GM19240 (cell line): ENCODE results near the gene DLGAP4.

Experiments used
- DNase-seq: peaks from one replicate; pipeline ENCODE4 v3.0.0; 2011; ENCODE audit warnings: low spot score; ENCODE audit not compliant: insufficient read length

Gene DLGAP4

DNA sequence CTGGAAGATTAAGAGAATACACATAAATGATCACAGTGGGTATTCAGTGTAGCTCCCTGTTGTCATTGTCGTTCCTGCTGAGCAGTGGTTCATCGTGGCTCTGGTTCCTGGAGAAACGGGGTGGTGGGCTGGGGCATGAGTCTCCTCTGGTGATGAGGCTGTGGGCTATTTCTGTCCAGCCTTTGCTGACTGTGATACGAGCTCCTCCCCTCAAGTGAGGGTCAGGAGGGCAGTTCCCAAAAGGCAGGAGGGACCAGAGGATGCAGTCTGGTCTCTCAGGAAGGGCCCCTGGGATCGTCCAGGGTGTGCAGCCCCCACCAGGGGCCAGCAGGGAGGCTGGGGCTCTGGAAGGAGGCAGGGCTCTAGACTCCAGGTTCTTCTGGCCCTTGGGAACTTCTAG lies 31.1 kb upstream of the DLGAP4 start:
- DNase-seq: no peak

DNA sequence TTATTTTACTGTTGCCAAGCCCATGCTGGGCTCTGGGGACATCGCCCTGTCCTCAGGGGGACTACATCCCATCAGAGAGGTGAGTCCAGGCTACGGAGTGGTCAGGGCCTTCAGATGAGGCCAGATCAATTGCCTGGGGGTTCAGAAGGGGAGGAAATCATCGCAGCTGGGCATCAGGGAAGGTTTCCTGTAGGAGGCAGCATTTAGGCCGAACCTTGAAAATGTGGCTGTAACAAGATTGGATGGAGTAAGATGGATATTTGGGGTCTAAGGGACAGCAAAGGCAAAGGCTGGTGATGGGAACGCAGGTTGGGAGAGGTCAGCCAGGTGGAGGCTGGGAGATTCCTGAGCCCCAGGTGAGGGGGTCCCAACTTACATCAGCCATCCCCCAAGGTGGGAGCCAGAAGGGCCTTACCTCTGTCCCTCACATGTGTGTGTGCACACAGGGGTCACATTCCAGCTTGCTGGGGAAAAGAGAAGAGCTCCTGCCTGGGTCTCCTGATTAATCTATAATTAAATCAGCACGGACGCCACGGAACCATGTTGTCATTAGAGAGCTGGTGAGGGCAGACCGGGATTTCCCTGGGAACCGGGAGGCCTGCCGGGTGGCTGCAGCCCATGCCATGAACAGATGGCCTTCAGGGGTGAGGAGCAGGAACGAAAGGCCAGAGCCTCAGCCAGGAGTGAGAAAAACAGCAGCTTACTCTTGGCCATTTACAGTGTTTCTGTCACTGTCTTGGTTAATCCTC lies 30.5 kb upstream of the DLGAP4 start:
- DNase-seq: no peak

DNA sequence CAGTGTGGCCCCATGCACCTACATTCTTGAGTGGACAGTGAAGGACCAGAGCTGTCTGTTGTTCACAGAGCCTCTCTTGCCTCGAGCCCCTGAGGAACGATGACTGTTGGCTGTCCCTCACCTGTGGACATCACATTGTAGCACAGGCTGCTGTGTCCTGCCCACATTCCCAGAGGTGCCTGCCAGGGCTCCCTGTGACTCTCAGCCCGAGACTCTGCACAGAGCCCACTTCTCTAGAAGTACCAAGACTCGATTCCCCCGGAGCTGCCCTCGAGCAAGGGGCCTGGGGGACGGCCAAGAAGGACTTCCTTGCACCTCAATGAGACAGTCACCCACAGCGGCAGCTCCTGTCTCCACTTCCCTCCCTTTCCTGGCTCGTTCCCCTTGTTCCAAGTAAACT lies 28.6 kb upstream of the DLGAP4 start:
- DNase-seq: no peak

DNA sequence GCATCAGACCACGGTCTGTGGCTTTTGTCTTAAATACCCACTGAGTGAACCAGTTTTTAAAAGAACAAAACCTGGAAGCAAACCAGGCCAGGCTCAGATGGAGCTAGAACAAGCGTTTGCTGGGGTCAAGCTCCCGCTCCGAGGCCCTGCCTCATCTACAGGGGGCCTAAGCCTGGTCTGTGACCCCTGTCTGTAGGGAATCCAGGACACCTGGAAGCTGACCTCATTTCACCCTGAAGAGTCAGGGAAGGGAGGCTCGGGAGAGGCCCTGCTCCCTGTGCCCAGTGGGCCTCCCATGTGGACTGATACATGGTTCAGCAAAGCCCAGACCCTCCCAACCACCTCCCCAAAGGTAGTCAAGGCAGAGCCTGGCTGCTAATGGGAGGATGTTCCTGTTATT lies 26.8 kb upstream of the DLGAP4 start:
- no peak for DNase-seq

DNA sequence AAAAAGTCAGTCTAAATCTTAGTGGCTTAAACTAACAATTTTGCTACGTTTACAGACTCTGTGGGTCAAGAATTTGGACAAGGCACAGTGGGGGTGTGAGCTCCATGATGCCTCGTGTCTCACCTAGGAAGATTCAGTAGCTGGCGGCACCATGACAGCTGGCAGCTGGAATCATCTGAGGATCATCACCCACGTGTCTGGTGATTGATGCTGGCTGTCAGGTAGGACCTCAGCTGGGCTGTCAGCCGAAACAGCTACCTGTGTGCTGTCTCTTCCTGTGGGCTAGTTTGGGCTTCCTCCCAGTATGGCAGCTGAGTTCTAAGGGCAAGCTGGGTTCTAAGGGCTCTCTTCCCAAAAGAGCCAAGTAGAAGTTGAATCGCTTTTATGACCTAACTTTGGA lies 26.4 kb upstream of the DLGAP4 start:
- no peak for DNase-seq

DNA sequence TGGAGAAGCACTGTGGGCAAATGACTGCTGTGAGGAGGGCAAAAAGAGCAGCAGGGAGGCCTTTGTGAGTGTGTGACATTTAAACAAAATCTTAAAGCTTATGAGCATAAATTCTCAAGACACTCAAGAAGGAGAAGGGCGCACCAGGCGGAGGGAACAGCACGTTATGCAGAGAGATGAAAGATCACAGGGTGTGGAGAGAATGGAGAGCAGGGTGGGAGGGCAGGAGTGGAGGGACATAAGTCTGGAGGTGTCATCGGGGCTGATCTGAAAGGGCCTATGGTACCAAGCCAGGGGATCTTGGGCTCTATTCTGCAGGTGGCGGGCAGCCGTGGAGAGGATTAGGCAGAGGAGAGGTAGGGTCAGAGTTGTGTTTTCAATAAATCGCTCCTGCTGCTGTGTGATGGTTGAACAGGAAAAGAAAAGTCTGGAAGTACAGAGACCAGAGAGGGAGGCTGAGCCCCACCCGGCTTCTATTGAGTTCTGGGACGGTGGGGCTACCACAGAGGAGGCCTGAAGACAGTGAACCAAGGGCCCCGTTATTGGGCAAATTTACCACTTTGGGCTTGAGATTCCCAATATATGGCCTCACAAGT lies 24.3 kb upstream of the DLGAP4 start:
- DNase-seq: no peak

DNA sequence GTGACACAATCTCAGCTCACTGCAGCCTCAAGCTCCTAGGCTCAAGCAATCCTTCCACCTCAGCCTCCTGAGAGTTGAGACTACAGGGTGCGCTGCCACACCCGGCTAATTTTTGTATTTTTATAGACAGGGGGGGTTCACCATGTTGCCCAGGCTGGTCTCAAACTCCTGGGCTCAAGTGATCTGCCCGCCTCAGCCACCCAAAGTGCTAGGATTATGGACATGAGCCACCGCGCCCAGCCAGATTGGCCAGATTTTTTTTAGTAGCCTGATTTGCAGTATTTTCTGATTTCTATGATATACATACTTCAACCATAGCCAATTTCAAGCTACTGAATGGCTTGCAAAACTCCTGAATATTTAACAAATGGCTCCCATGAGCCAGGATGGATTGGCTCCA lies 21.4 kb upstream of the DLGAP4 start:
- no peak for DNase-seq

DNA sequence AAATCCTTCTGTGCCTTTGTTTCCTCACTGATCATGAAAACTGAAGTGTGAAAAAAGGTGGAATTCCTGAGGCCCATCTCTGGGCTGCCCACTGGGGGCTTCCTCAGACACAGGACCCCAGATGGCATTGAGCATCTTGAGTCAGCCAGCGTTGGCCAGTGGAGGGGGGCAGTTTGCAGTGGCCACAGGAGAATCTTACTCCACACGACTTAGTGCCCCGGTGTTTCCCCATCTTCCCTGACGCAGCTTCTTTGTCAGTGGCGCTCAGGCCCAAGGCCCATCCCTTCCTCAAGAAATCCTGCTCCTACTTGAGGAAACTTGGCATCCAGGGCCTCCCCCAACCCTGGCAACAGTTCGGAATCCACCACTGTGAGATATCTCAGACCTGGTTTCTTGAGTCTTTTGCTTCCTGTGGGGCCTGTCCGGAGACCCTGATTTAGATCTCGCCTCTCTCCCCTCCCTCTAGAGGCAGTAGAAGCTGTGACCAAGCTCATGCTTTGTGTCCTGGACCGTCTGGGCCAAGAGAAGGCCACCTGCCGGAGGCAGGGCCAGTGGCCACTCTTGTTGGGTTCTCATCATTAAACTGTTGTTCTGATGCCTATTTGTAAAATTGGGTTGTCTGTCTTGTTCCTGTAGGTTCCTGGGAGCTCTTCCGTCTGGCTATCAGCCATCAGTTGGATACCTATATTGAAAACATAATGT lies 20.2 kb upstream of the DLGAP4 start:
- no peak for DNase-seq

DNA sequence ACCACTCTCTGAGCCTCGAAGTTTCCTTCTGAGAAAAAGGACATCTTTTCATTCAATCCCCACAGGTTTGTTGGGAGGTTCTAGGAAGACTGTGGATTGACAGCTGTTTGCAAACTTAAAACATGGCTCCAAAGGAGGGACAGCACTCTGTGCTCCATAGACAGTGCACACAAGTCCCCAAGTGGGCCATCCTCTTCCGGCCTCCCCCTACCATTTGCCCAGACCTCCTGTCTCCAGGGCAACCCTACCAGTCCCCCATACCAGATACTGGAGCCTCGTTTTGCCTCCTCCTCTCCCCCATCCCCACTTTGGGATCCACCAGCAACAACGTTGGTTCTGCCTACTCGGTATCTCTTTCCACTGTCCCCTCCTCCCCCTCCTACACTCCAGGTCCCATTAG lies 8.5 kb upstream of the DLGAP4 start:
- no peak for DNase-seq

DNA sequence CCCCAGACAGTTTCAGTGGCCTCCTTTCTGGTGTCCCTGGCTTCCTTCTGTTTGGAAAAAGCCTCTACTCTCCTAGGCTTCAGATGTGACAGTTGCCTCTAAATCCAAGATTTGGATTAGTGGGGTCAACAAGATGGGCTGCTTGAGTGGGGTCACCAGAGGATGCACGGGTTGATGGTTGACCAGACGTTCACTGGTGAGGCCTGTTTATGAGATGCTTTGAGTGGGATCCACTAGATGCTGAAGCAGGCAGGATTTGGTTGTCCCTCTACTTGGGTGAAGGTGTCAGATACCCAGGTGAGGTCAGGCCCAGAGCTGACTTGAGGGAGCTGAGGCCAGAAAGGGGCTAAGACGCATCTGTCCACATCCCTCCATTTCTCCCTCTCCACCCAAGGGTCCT lies 8.1 kb upstream of the DLGAP4 start:
- no peak for DNase-seq

DNA sequence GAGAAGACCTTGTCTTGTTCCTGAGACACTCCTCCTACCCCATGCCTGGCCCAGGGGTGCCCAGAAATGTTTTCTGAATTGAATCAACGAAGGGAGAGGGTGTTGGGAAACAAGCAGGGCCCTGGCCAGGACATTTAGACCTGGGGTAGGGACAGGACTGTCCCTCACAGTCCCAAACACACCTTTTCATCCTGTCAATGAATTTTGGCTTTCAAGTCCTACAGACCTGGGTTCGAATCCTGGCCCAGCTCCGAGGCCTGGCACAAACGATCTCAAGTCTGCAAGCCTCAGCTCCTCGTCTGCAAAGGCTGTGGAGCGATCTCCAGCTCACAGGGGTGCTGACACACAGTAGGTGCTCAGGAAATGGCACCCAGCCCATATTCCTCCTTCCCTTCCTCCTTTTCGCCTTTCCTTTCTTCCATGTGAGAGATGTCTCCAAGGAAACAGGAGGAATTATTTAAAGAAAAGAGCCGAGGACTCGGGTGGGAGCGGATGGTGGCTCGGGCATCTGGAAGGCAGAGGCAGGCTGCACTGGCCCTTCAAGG lies 7.3 kb upstream of the DLGAP4 start:
- DNase-seq: no peak

DNA sequence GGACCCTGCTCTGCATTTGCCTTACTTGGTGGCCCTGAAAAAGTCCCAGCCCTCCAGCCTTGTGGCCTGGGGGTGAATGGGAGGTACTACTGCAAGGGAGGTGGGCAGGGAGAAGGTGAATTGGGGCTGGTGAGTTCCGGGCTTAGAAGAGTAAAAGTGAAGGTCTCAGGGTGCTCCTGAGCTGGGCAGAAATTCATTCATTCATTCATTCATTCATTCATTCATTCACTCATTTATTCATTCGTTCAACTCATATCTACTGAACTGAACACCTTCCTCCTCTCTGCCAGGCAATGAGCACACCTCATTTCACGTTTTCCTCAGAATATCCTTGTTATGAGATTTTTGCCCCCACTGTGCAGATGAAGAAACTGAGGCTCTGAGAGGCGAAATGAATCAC lies 6.7 kb upstream of the DLGAP4 start:
- no peak for DNase-seq

DNA sequence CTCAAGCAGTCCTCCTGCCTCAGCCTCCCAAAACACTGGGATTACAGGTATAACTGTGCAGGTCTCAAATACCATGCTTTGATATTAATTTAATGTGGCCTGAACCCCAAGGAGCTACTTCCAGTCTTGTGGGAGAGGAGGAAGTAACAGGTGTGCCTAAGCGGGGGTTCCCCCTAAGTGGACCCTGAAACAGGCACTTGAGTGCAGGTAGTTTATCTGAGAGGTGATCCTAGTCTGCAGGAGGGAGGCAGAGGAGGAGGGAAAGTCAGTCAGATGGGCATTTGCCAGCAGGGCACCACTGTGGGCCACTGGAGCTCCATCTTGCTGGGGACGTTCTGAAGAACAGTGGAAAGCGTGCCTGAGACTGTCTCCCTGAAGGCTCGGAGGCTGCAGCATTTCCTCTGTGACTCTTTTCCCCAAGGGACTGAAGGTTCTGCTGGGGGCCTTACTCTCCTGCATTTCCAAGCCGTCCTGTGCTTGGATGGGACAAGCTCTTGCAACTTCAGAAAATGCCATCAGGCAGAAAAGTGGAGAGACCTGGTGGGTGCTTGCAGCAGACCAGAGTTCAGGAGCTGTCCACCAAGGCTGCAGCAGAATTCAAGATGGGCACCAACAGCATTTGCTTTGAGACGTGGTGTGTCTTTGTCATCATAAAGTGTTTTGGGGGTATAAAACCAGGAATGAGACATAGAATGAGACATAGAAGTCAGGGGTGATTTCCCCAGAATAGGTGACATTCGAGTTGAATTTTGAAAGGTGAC lies 4.6 kb upstream of the DLGAP4 start:
- DNase-seq: no peak

DNA sequence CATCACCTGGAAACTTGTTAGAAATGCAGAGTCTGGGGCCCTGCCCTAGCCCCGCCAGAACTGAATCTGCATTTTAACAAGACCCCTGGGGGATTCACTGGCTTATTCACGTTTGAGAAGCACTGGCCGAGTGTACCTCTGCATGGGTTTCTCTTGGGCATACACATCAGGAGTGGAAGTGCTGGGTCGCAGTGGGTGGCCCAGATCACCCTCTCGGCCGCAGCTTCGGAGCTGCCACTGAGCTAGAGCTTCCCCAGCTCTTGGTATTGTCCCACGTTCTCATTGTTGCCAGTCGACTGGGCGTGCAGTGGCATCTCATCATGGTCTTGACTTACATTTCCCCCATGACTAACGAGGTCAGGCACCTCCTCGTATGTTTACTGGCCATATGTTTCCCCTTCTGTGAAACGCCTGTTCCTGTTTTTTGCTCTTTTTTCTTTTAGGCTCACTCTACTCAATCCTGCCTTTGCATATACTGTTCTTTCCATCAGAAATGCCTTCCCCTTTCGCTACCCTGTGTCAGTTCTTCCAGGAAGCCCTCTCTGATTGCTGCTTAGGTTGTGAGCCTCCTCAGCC lies 3.0 kb upstream of the DLGAP4 start:
- no peak for DNase-seq

DNA sequence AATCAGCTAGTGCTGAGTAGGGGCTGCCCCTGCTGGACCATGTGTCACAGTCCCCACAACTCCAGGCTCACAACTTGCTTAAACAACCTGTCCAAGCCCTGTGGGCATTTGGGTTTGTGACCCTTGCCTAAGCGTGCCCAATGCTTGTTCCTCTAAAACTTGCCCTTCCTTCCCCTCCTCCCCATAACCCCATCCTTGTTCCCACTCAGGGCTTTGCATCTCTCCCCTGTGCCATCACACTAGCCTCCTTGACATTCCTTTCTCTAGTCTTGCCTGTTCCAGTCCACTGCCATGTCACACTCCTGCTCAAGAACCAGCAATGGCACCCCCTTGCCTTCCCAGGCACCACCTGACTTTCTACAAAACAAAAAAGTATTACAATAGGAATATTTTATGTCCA lies 2.3 kb upstream of the DLGAP4 start:
- no peak for DNase-seq

DNA sequence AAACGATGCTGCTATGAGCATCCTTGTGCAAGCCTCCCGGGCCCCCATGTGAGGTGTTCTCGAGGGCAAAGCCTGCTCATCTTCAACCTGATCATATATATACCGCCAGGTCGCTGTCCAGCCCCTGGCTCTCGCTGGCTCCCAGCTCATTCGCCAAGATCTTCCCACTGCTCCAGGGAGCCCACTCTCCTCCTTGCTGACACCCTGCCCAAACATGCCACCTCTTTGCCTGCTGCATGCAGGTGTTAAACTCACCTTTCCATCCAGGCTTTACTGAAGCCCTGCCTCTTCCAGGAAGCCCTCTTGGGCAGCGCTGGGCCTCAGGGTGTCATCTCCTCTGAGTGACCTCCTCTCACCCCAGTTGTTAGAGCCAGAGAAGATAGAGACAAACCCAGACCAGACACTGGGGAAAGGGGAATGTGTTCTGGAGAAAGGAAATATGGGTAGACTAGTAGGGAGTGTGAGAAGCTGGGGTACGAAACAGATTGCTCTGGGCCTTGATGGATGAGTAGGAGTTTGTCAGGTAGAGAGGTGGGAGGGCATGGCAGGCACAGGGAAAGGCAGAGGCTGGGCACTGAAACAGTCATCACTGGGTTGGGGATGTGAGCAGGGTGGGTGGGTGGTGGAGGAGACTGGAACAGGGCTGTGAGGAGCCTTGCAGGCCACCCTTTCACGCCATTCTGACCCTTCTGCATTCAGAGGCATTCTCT lies 1.2 kb upstream of the DLGAP4 start:
- no peak for DNase-seq

DNA sequence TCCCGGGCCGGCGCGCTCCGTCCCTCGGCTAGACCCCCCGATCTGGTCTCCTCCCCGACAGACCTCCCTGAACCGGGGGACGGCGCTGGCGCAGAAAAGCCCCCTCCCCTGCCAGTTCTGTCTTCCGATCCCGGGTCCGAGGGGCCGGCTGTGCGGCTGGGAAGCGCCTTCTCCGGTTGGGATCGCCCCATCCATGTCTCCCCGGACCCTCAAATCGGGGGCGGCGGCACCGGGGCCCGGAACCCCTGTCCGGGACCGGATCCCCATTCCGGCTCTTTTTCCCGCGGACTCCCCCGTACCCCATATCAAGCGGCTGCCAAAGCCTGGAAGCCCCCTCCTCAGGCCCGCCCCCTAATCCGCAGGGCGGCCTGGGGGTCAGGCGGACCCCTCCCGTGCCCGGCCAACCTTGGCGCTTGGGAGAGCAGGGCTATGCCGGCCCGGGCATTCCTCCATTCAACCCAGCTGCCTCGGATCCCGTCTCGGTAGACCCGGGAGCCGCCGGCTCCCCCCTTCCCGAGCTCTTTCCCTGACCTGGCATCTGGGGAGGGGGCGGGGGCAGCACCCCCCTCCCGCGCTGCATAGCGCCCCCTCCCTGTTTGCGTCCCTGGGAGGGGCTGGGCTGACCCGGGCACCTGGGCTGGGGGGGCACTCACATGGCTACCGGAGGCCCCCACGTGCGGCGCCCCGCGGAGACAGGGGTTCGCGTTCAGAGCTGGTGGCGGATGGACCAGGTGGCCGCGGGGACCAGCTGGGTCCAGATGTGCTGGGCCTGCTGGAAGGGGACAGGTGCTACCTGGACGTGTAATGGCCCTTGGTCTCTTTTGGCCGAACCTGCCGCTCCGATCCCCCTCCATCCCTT lies 643 bp downstream of the DLGAP4 start:
- DNase-seq: no peak

DNA sequence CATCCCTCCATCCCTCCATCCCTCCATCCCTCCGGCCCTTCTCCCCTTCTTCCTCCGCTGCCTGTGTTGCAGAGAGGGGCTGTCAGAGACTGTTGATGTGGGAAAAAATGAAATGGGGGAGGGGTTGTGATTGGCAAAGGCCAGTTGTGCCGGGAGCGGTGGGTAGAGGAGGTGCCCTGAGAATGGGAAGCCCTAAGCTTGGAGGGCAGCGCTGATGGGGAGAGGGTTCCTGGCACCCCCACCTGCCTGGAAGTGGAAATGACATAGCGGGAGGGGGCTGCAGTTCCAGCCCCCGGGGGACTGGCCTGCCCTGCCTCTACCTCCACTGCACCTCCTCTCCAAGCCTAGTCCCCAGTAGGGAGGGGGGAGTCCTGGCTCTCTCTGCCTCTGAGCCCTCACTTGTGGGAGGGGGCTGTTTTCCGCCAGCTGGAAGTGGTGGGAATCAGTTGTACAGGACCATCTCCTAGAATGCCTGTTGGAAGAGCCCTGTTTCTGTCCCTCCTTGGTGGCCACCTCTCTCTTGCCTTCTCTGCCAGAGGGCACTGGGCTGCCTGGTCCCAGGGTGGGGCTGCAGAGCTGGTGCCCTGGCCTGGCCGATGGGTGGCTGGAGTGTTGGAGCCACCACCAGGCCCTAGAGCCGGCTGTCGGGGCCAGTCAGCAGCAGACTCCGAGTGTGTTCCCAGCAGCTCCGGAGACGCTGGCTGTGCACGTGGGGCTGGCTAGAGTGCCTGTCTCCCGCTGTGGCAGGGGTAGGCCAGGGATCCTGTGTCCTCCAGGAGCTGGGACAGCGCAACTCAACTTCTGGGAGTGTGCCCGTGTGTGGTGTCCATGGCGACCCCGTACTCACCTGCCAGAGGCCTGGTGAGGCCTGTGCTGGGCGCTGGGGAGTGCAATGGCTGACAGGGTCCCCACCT lies 1.5 kb downstream of the DLGAP4 start:
- DNase-seq: no peak

DNA sequence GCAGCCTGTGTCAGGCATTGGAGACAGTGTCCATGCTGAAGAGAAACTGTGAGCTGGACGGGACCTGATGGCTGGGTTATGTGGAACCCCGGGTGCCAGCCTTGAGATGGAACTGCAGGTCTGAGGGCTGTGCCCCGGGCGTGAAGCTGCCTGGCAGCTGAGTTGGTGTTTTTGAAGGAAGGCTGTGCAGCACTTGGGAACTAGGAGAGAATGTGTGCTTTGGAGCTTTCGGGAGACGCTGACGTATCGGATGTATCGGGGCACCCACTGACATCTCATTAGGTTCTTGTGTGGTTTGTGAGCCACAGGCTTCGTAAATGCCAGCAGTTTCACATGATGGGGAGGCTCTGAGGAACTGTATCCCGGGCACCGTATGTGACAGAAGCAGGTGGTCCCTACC lies 2.2 kb downstream of the DLGAP4 start:
- no peak for DNase-seq
